Esophagus (tissue), 2 donors: ENCODE results near the gene PLA2G6. TPM values are rescaled to one million over a fixed set of nuclear protein-coding genes. Genes with fewer than 3 reads are reported as not detected.

Experiments
- H3K27ac ChIP-seq, 2 donors: one replicate each; pipeline ENCODE4 v1.5.1; 2013; ENCODE audit warnings: low read depth in 2 of 2, mild to moderate bottlenecking in 2 of 2, inconsistent platforms in 1 of 2, low read length in 1 of 2, moderate library complexity in 1 of 2
- H3K27me3 ChIP-seq, 2 donors: one replicate each; pipeline ENCODE4 v1.6.1; 2013; ENCODE audit warnings: low read length in 2 of 2, control low read depth in 1 of 2, mild to moderate bottlenecking in 1 of 2; ENCODE audit not compliant: insufficient read depth in 2 of 2, control insufficient read depth in 1 of 2
- H3K36me3 ChIP-seq, 2 donors: one replicate each; pipeline ENCODE4 v1.6.1; 2013; ENCODE audit warnings: low read length in 1 of 2; ENCODE audit not compliant: control insufficient read depth in 2 of 2, insufficient read depth in 2 of 2
- H3K4me1 ChIP-seq, 2 donors: one replicate each; pipeline ENCODE4 v1.6.1; 2013; ENCODE audit warnings: low read length in 1 of 2; ENCODE audit not compliant: control insufficient read depth in 2 of 2, insufficient read depth in 2 of 2
- H3K4me3 ChIP-seq, 2 donors: one replicate each; pipeline ENCODE4 v1.5.1; 2013; ENCODE audit warnings: low read length in 2 of 2, mild to moderate bottlenecking in 2 of 2, low read depth in 1 of 2, moderate library complexity in 1 of 2
- H3K9me3 ChIP-seq, 2 donors: one replicate each; pipeline ENCODE4 v1.6.1; 2013; ENCODE audit warnings: mild to moderate bottlenecking in 2 of 2, low read depth in 1 of 2, low read length in 1 of 2, moderate library complexity in 1 of 2; ENCODE audit not compliant: control insufficient read depth in 2 of 2, insufficient read depth in 1 of 2
- WGBS, 2 donors: extraction: QIAGEN DNeasy Blood & Tissue Kit; methylation state at CpG; one replicate each; pipeline ENCODE4 v1.1.7; 2013; 5-methylcytosine and 5-hydroxymethylcytosine counted together
- polyA plus RNA-seq, 2 donors: library from polyadenylated mRNA; stranded (reverse); fragments of 200-250 nt; gene quantifications; one replicate each; pipeline ENCODE4 v1.2.3, GENCODE V29; 2013
- donor health status: healthy with polysubstance abuse.
- donor health status: Bipolar disorder and iron deficiency.

PLA2G6 gene
- polyA plus RNA-seq, 2 donors: 14.5 to 36.3 TPM

GRCh38 chr22:38129856-38130255 is 51.8 kb downstream of the PLA2G6 start:
- 82 to 86% methylated on average over 9 of the region's 9 CpGs for WGBS, 2 donors
- Histone ChIP-seq H3K9me3 (no peaks in the 10 kb centered on the region), H3K27ac (no peak overlapping the region), H3K4me3 (no peak overlapping the region), H3K36me3 (peaks cover 4 to 20% of the 10 kb centered on the region in 2 donors), H3K27me3 (no peaks in the 10 kb centered on the region), H3K4me1 (peaks cover 0 to 14% of the 10 kb centered on the region in 2 donors)

- H3K27me3 ChIP-seq: no peaks in the 10 kb centered on the region
- no peak overlapping the region for H3K27ac ChIP-seq
- H3K9me3 ChIP-seq: no peaks in the 10 kb centered on the region
- peaks cover 4 to 20% of the 10 kb centered on the region in 2 donors for H3K36me3 ChIP-seq
- peaks cover 0 to 18% of the 10 kb centered on the region in 2 donors for H3K4me1 ChIP-seq
- WGBS, 2 donors: 78 to 80% methylated on average over 10 of the region's 10 CpGs
- H3K4me3 ChIP-seq: no peak overlapping the region
Measured at GRCh38 chr22:38129021-38129420, 52.6 kb downstream of the PLA2G6 start.

- Histone ChIP-seq H3K4me1 (peaks cover 0 to 21% of the 10 kb centered on the region in 2 donors), H3K36me3 (peaks cover 0 to 15% of the 10 kb centered on the region in 2 donors), H3K9me3 (no peaks in the 10 kb centered on the region), H3K27me3 (no peaks in the 10 kb centered on the region), H3K4me3 (no peak overlapping the region), H3K27ac (no peak overlapping the region)
- 90 to 95% methylated on average over 8 to 9 of the region's 9 CpGs for WGBS, 2 donors
Measured at GRCh38 chr22:38127869-38128268, 53.8 kb downstream of the PLA2G6 start.

- Histone ChIP-seq H3K27me3 (no peaks in the 10 kb centered on the region), H3K4me1 (peaks cover 0 to 22% of the 10 kb centered on the region in 2 donors), H3K36me3 (peaks cover 0 to 10% of the 10 kb centered on the region in 2 donors), H3K4me3 (no peak overlapping the region), H3K27ac (no peak overlapping the region), H3K9me3 (no peaks in the 10 kb centered on the region)
- WGBS, 2 donors: 94% methylated on average over 18 to 23 of the region's 23 CpGs
Measured at GRCh38 chr22:38126928-38127668, 54.5 kb downstream of the PLA2G6 start.

GRCh38 chr22:38125751-38126201 is 55.9 kb downstream of the PLA2G6 start:
- H3K36me3 ChIP-seq: peaks cover 0 to 10% of the 10 kb centered on the region in 2 donors
- no peaks in the 10 kb centered on the region for H3K9me3 ChIP-seq
- H3K4me1 ChIP-seq: peaks cover 0 to 22% of the 10 kb centered on the region in 2 donors
- WGBS, 2 donors: 52 to 63% methylated on average over 11 of the region's 11 CpGs
- no peak overlapping the region for H3K27ac ChIP-seq
- no peak overlapping the region for H3K4me3 ChIP-seq
- no peaks in the 10 kb centered on the region for H3K27me3 ChIP-seq

GRCh38 chr22:38125038-38125610 is 56.5 kb downstream of the PLA2G6 start:
- Histone ChIP-seq H3K4me3 (no peak overlapping the region), H3K9me3 (no peaks in the 10 kb centered on the region), H3K27ac (no peak overlapping the region), H3K4me1 (peaks cover 0 to 27% of the 10 kb centered on the region in 2 donors), H3K36me3 (peaks cover 0 to 10% of the 10 kb centered on the region in 2 donors), H3K27me3 (no peaks in the 10 kb centered on the region)
- 89 to 91% methylated on average over 14 of the region's 14 CpGs for WGBS, 2 donors

- 74 to 86% methylated on average over 21 of the region's 21 CpGs for WGBS, 2 donors
- peaks cover 0 to 10% of the 10 kb centered on the region in 2 donors for H3K36me3 ChIP-seq
- no peak overlapping the region for H3K27ac ChIP-seq
- no peak overlapping the region for H3K4me3 ChIP-seq
- no peaks in the 10 kb centered on the region for H3K9me3 ChIP-seq
- H3K4me1 ChIP-seq: peaks cover 0 to 27% of the 10 kb centered on the region in 2 donors
- no peaks in the 10 kb centered on the region for H3K27me3 ChIP-seq
Measured at GRCh38 chr22:38124236-38124974, 57.2 kb downstream of the PLA2G6 start.

- Histone ChIP-seq H3K27me3 (no peaks in the 10 kb centered on the region), H3K4me1 (peaks cover 0 to 27% of the 10 kb centered on the region in 2 donors), H3K36me3 (peaks cover 0 to 2% of the 10 kb centered on the region in 2 donors), H3K9me3 (no peaks in the 10 kb centered on the region), H3K4me3 (no peak overlapping the region), H3K27ac (no peak overlapping the region)
- 72 to 74% methylated on average over 6 of the region's 6 CpGs for WGBS, 2 donors
Measured at GRCh38 chr22:38122616-38123015, 59.0 kb downstream of the PLA2G6 start.

- no peaks in the 10 kb centered on the region for H3K9me3 ChIP-seq
- H3K27ac ChIP-seq: no peak overlapping the region
- no peak overlapping the region for H3K4me3 ChIP-seq
- no peaks in the 10 kb centered on the region for H3K27me3 ChIP-seq
- H3K4me1 ChIP-seq: peaks cover 0 to 20% of the 10 kb centered on the region in 2 donors
- 58 to 68% methylated on average over 27 to 28 of the region's 28 CpGs for WGBS, 2 donors
- no peaks in the 10 kb centered on the region for H3K36me3 ChIP-seq
Measured at GRCh38 chr22:38120359-38121110, 61.1 kb downstream of the PLA2G6 start.
